C1 segment of cervical spinal cord (tissue), 14 donors: ENCODE data around the gene MS4A6E.
"Not testable (repeated sequence)": the region's sequence is repeated elsewhere in the genome, so short reads cannot be mapped to it uniquely, and the experiment has no call there.

ENCODE experiments used
- DNase-seq, 14 donors: peaks; one replicate each; lab custom pipeline; 2025; lab: John Stamatoyannopoulos, UW

The MS4A6E gene

GRCh38 chr11:60336767-60337391 is 9.8 kb downstream of the MS4A6E start:
- DNase-seq = no peak

GRCh38 chr11:60338053-60338452 is 11.0 kb downstream of the MS4A6E start:
- DNase-seq = no peak

- DNase-seq = no peak
Observed at GRCh38 chr11:60339356-60339755, 12.3 kb downstream of the MS4A6E start.

- DNase-seq = no peak
Observed at GRCh38 chr11:60343094-60343704, 16.1 kb downstream of the MS4A6E start.

GRCh38 chr11:60344146-60344545 is 17.1 kb downstream of the MS4A6E start:
- DNase-seq = peak in 1 of 14 donors; percentile 64

GRCh38 chr11:60345489-60345888 is 18.4 kb downstream of the MS4A6E start:
- DNase-seq = peak in 1 of 14 donors; percentile 1

GRCh38 chr11:60347084-60347797 is 20.2 kb downstream of the MS4A6E start:
- no peak for DNase-seq

- DNase-seq = no peak
Observed at GRCh38 chr11:60348116-60348515, 21.1 kb downstream of the MS4A6E start.

GRCh38 chr11:60349990-60350389 is 22.9 kb downstream of the MS4A6E start:
- DNase-seq = no peak

- DNase-seq = no peak
Observed at GRCh38 chr11:60357771-60358170, 30.7 kb downstream of the MS4A6E start.

GRCh38 chr11:60360621-60361020 is 33.6 kb downstream of the MS4A6E start:
- DNase-seq = no peak

GRCh38 chr11:60362241-60362640 is 35.2 kb downstream of the MS4A6E start:
- DNase-seq = no peak

GRCh38 chr11:60363542-60364470 is 36.8 kb downstream of the MS4A6E start:
- peak in 8 of 14 donors; percentile 8 to 58 (median 22) for DNase-seq

- DNase-seq = not testable (repeated sequence)
Observed at GRCh38 chr11:60366262-60366904, 39.3 kb downstream of the MS4A6E start.

GRCh38 chr11:60367009-60367408 is 40.0 kb downstream of the MS4A6E start:
- DNase-seq = no peak

GRCh38 chr11:60367896-60368295 is 40.8 kb downstream of the MS4A6E start:
- no peak for DNase-seq

GRCh38 chr11:60370252-60370810 is 43.3 kb downstream of the MS4A6E start:
- no peak for DNase-seq

GRCh38 chr11:60370811-60371298 is 43.8 kb downstream of the MS4A6E start:
- no peak for DNase-seq

GRCh38 chr11:60371386-60371785 is 44.3 kb downstream of the MS4A6E start:
- no peak for DNase-seq

GRCh38 chr11:60371854-60372253 is 44.8 kb downstream of the MS4A6E start:
- DNase-seq = no peak

- no peak for DNase-seq
Observed at GRCh38 chr11:60372767-60373166, 45.7 kb downstream of the MS4A6E start.
